ENCODE data around the gene ZFPM1.
A peak's percentile ranks its signal among the peaks of the same experiment; 100 is the strongest.

The ZFPM1 gene

DNA sequence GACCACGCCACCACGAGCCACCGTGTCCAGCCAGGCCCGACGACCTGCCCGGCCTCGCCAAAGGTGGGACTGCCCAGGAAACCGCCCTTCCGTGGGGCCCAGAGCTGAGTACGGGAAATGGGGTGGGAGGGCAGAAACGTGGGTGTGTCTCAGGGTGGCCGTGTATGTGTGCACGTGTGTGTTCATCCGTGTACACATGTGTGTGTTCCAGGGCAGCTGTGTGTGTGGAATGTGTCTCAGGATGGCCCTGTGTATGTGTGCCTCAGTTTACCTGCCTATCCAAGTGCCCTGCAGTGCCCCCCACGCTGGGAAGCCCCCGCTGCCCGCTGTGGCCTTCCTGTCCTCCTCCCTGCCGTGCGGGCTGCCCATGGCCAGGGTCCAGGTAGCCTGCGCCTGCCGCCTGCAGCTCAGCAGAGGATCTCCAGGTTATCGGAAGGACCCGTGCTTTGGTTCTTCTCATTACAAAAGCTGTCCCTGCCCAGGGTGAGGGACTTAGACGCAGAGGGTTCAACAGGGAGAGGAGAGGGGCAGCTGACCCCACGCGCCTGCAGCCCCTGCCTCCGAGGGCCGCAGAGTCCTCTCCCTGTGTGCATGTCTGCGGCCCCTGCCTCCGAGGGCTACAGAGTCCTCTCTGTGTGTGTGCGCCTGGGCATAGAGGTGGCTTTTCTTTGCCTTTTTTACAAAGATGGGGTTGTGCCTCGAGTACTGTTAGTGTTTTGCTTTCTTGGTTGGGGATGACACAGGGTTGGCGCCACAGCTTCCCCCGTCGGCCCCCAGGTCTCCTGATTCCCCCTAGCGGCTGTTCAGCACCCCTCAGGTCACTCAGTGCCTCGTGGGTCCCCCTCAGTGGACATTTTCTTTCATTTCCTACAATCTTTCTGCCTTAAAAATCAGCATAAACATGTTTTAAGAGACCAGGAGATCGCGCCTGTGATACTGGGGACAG is 46.7 kb upstream of the ZFPM1 start:
- H3K79me2 ChIP-seq (ENCODE audit: control insufficient read depth, insufficient read depth, low read length, poor library complexity), result no peaks in the 10 kb centered on the region
- H2BK5ac ChIP-seq (ENCODE audit: low read depth, low read length, poor library complexity), result no peak overlapping the region
- H3K27ac ChIP-seq (ENCODE audit: low read depth, low read length), result no peak overlapping the region
- no peak overlapping the region for H4K91ac ChIP-seq (ENCODE audit: low read depth, low read length)
- H2BK12ac ChIP-seq (ENCODE audit: low read length), result no peak overlapping the region
- no peak overlapping the region for H3K9ac ChIP-seq (ENCODE audit: low read length)
- H3K4me1 ChIP-seq (ENCODE audit: control insufficient read depth in 1 of 2, insufficient read depth in 2 of 2, low read length in 2 of 2), result no peaks in the 10 kb centered on the region
- no peak overlapping the region for H2AFZ ChIP-seq (ENCODE audit: insufficient read depth, low read length, poor library complexity)
- peaks cover 5% of the 10 kb centered on the region for H3K9me3 ChIP-seq (ENCODE audit: insufficient read depth, low read depth, low read length)
- H3K4me3 ChIP-seq (ENCODE audit: low read depth, low read length), result no peak overlapping the region
- DNase-seq, result no peak
- no peak overlapping the region for H3K4ac ChIP-seq (ENCODE audit: low read depth, low read length)
- no peaks in the 10 kb centered on the region for H3K27me3 ChIP-seq (ENCODE audit: insufficient read depth, low read length)
- no peak overlapping the region for H4K8ac ChIP-seq (ENCODE audit: low read depth, low read length)
- H2AK5ac ChIP-seq (ENCODE audit: low read length), result no peak overlapping the region
- no peak overlapping the region for H4K12ac ChIP-seq (ENCODE audit: low read depth, low read length)
- no peaks in the 10 kb centered on the region for H3K79me1 ChIP-seq (ENCODE audit: low read length)
- H3K14ac ChIP-seq (ENCODE audit: low read length), result no peak overlapping the region
- H2BK120ac ChIP-seq (ENCODE audit: insufficient read depth, low read length, poor library complexity), result no peak overlapping the region
- H3K4me2 ChIP-seq (ENCODE audit: low read length), result no peak overlapping the region
- H3K36me3 ChIP-seq (ENCODE audit: control insufficient read depth in 1 of 2, insufficient read depth in 2 of 2, low read length in 2 of 2), result no peaks in the 10 kb centered on the region
- no CpG with 5 or more reads among the region's 39 CpGs for WGBS (ENCODE audit: extremely low coverage, insufficient coverage, insufficient read length)
- H3K18ac ChIP-seq (ENCODE audit: low read length), result no peak overlapping the region
- no peak overlapping the region for H3K23ac ChIP-seq (ENCODE audit: low read length)

DNA sequence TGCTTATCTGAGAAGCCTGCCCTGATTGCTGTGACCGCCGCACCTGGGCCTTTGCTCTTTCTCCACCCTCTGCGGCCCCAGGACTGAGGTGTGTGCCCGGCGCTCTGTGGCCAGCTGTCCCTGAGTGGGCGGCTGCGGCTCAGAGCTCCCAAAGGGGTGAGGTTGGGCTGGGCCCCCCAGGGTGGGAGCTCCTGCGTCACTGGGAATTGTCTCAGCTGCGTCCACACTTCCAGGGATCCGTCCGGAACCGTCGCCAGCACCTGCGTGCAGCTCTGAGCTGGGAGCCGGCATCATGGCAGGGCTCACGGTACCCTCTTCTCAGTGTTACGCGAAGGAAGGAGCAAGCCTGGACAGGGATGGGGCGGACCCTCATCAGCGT is 46.0 kb upstream of the ZFPM1 start:
- H3K4ac ChIP-seq (ENCODE audit: low read depth, low read length), result no peak overlapping the region
- no peak overlapping the region for H2BK120ac ChIP-seq (ENCODE audit: insufficient read depth, low read length, poor library complexity)
- H2AK5ac ChIP-seq (ENCODE audit: low read length), result no peak overlapping the region
- no peak overlapping the region for H3K23ac ChIP-seq (ENCODE audit: low read length)
- H4K91ac ChIP-seq (ENCODE audit: low read depth, low read length), result no peak overlapping the region
- H2AFZ ChIP-seq (ENCODE audit: insufficient read depth, low read length, poor library complexity), result no peak overlapping the region
- H2BK5ac ChIP-seq (ENCODE audit: low read depth, low read length, poor library complexity), result no peak overlapping the region
- no peak for DNase-seq
- H3K4me1 ChIP-seq (ENCODE audit: control insufficient read depth in 1 of 2, insufficient read depth in 2 of 2, low read length in 2 of 2), result no peaks in the 10 kb centered on the region
- H3K18ac ChIP-seq (ENCODE audit: low read length), result no peak overlapping the region
- no peak overlapping the region for H4K12ac ChIP-seq (ENCODE audit: low read depth, low read length)
- no peak overlapping the region for H3K14ac ChIP-seq (ENCODE audit: low read length)
- H3K9ac ChIP-seq (ENCODE audit: low read length), result no peak overlapping the region
- H3K36me3 ChIP-seq (ENCODE audit: control insufficient read depth in 1 of 2, insufficient read depth in 2 of 2, low read length in 2 of 2), result no peaks in the 10 kb centered on the region
- H3K27ac ChIP-seq (ENCODE audit: low read depth, low read length), result no peak overlapping the region
- no peak overlapping the region for H3K4me3 ChIP-seq (ENCODE audit: low read depth, low read length)
- H2BK12ac ChIP-seq (ENCODE audit: low read length), result no peak overlapping the region
- H4K8ac ChIP-seq (ENCODE audit: low read depth, low read length), result no peak overlapping the region
- no peaks in the 10 kb centered on the region for H3K79me2 ChIP-seq (ENCODE audit: control insufficient read depth, insufficient read depth, low read length, poor library complexity)
- H3K4me2 ChIP-seq (ENCODE audit: low read length), result no peak overlapping the region
- no peaks in the 10 kb centered on the region for H3K79me1 ChIP-seq (ENCODE audit: low read length)
- WGBS (ENCODE audit: extremely low coverage, insufficient coverage, insufficient read length), result no CpG with 5 or more reads among the region's 20 CpGs
- H3K27me3 ChIP-seq (ENCODE audit: insufficient read depth, low read length), result no peaks in the 10 kb centered on the region
- H3K9me3 ChIP-seq (ENCODE audit: insufficient read depth, low read depth, low read length), result peaks cover 5% of the 10 kb centered on the region

DNA sequence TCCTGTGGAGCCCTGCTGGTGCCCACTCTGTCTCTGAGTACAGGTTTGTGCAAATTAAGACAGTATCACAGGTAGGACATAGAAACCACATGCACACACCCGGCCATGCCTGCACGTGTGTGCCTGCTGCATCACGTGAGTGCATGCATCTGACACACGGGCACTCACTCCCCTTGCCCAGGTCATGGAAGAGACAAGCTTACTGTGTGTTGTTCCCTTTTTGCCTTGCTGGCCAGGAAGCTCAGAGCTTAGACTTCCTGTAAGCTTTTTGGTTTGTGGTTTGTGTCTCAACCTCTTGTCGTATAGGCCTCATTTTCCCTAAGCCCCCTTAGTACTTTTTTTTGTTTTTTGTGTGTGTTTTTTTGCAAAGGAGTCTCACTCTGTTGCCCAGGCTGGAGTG is 45.3 kb upstream of the ZFPM1 start:
- H3K4me2 ChIP-seq (ENCODE audit: low read length), result no peak overlapping the region
- H3K4me1 ChIP-seq (ENCODE audit: control insufficient read depth in 1 of 2, insufficient read depth in 2 of 2, low read length in 2 of 2), result no peaks in the 10 kb centered on the region
- H3K27ac ChIP-seq (ENCODE audit: low read depth, low read length), result no peak overlapping the region
- H4K91ac ChIP-seq (ENCODE audit: low read depth, low read length), result no peak overlapping the region
- no peak for DNase-seq
- no peaks in the 10 kb centered on the region for H3K36me3 ChIP-seq (ENCODE audit: control insufficient read depth in 1 of 2, insufficient read depth in 2 of 2, low read length in 2 of 2)
- no peak overlapping the region for H2BK120ac ChIP-seq (ENCODE audit: insufficient read depth, low read length, poor library complexity)
- H3K14ac ChIP-seq (ENCODE audit: low read length), result no peak overlapping the region
- H2AK5ac ChIP-seq (ENCODE audit: low read length), result no peak overlapping the region
- H3K4me3 ChIP-seq (ENCODE audit: low read depth, low read length), result no peak overlapping the region
- no peak overlapping the region for H2BK12ac ChIP-seq (ENCODE audit: low read length)
- no peak overlapping the region for H2BK5ac ChIP-seq (ENCODE audit: low read depth, low read length, poor library complexity)
- H3K4ac ChIP-seq (ENCODE audit: low read depth, low read length), result no peak overlapping the region
- no peak overlapping the region for H2AFZ ChIP-seq (ENCODE audit: insufficient read depth, low read length, poor library complexity)
- H3K79me2 ChIP-seq (ENCODE audit: control insufficient read depth, insufficient read depth, low read length, poor library complexity), result no peaks in the 10 kb centered on the region
- H3K18ac ChIP-seq (ENCODE audit: low read length), result no peak overlapping the region
- no peaks in the 10 kb centered on the region for H3K79me1 ChIP-seq (ENCODE audit: low read length)
- H3K9me3 ChIP-seq (ENCODE audit: insufficient read depth, low read depth, low read length), result peaks cover 2% of the 10 kb centered on the region
- no peak overlapping the region for H4K12ac ChIP-seq (ENCODE audit: low read depth, low read length)
- no peaks in the 10 kb centered on the region for H3K27me3 ChIP-seq (ENCODE audit: insufficient read depth, low read length)
- no CpG with 5 or more reads among the region's 5 CpGs for WGBS (ENCODE audit: extremely low coverage, insufficient coverage, insufficient read length)
- no peak overlapping the region for H4K8ac ChIP-seq (ENCODE audit: low read depth, low read length)
- peak overlapping the region; percentile 54 for H3K23ac ChIP-seq (ENCODE audit: low read length)
- peak overlapping the region; percentile 15 for H3K9ac ChIP-seq (ENCODE audit: low read length)

DNA sequence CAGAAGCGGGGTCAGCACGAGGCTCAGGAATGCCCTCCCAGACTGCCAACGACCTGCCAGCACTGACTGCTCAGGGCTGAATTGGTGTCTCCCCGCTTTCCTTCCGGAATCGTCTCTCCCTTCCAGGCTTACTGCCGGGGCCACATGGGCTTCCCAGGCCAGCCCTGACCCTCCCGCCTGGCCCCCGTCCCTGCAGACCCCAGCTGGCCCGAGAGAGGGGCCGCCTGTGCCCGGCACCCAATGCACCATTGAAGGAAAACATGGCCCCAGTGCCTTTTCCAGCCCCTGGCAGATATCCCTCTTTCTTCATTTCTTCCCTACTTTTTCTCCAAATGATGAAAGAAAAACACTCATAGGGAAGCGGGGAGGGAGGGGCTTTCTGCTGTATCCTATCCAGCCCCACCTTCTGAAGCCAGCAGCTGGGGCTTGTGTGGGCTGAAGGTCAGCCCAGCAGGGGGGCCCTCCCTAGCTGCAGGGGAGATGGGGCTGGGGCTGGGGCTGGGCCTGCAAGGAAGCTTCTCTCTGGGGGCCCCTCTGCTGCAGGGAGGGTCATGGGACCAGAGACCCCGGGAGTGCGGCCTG is 44.4 kb upstream of the ZFPM1 start:
- H3K4me3 ChIP-seq (ENCODE audit: low read depth, low read length), result no peak overlapping the region
- H4K91ac ChIP-seq (ENCODE audit: low read depth, low read length), result no peak overlapping the region
- no peaks in the 10 kb centered on the region for H3K27me3 ChIP-seq (ENCODE audit: insufficient read depth, low read length)
- H4K8ac ChIP-seq (ENCODE audit: low read depth, low read length), result no peak overlapping the region
- H2BK120ac ChIP-seq (ENCODE audit: insufficient read depth, low read length, poor library complexity), result no peak overlapping the region
- no peak overlapping the region for H2BK5ac ChIP-seq (ENCODE audit: low read depth, low read length, poor library complexity)
- H3K9me3 ChIP-seq (ENCODE audit: insufficient read depth, low read depth, low read length), result peaks cover 2% of the 10 kb centered on the region
- no peak overlapping the region for H3K4me2 ChIP-seq (ENCODE audit: low read length)
- H3K4me1 ChIP-seq (ENCODE audit: control insufficient read depth in 1 of 2, insufficient read depth in 2 of 2, low read length in 2 of 2), result no peaks in the 10 kb centered on the region
- no CpG with 5 or more reads among the region's 15 CpGs for WGBS (ENCODE audit: extremely low coverage, insufficient coverage, insufficient read length)
- no peaks in the 10 kb centered on the region for H3K79me1 ChIP-seq (ENCODE audit: low read length)
- H3K14ac ChIP-seq (ENCODE audit: low read length), result no peak overlapping the region
- H2AK5ac ChIP-seq (ENCODE audit: low read length), result no peak overlapping the region
- no peak overlapping the region for H2AFZ ChIP-seq (ENCODE audit: insufficient read depth, low read length, poor library complexity)
- no peaks in the 10 kb centered on the region for H3K36me3 ChIP-seq (ENCODE audit: control insufficient read depth in 1 of 2, insufficient read depth in 2 of 2, low read length in 2 of 2)
- no peak overlapping the region for H4K12ac ChIP-seq (ENCODE audit: low read depth, low read length)
- H3K4ac ChIP-seq (ENCODE audit: low read depth, low read length), result no peak overlapping the region
- H3K18ac ChIP-seq (ENCODE audit: low read length), result no peak overlapping the region
- no peak overlapping the region for H3K27ac ChIP-seq (ENCODE audit: low read depth, low read length)
- no peaks in the 10 kb centered on the region for H3K79me2 ChIP-seq (ENCODE audit: control insufficient read depth, insufficient read depth, low read length, poor library complexity)
- DNase-seq, result no peak
- H2BK12ac ChIP-seq (ENCODE audit: low read length), result no peak overlapping the region
- H3K23ac ChIP-seq (ENCODE audit: low read length), result no peak overlapping the region
- no peak overlapping the region for H3K9ac ChIP-seq (ENCODE audit: low read length)

Data from trophoblast cell (in vitro differentiated cells and primary cell).